Left hindlimb (tissue), 1 donor: ENCODE measurements around the gene SEMA4A.
A peak's percentile ranks its signal among the peaks of the same experiment; 100 is the strongest.
"Not testable (repeated sequence)": the region's sequence is repeated elsewhere in the genome, so short reads cannot be mapped to it uniquely, and the experiment has no call there.

Source experiments
- DNase-seq: peaks from one replicate; pipeline ENCODE4 v3.0.0-alpha.2; 2018

Gene SEMA4A

DNA sequence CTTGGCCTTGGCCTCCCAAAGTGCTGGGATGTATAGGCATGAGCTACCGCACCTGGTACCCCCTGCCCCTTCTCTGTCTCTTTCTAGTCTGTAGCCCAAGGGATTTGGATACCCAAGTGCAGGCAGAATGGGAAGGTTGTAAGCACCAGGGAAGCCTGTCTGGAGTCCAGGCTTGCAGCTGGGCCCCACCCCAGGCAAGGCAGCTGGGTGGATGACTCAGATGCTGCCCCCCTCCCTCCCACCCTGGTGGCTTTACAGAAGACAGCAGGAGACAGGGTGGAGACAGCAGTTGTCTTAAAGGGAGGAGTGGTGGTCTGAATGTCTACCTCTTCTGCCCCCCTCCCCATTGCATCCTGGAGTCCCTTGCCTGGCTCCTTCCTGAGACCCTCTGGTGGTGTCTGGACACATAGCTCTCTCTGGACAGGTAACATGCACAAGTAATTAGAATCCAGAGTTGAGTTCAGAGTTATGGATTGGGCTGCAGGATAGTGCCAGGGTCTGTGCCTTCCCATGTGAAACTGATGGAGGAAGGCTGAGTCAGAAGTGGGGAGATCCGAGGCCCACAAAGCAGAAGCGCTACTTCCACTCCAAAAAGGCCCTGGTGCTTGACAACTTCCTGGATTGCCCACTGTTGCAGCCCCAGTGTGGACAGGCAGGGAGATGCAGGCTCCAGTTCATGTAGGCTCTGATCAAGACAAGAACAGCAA is 33.7 kb upstream of the SEMA4A start:
- peak; percentile 80 for DNase-seq

DNA sequence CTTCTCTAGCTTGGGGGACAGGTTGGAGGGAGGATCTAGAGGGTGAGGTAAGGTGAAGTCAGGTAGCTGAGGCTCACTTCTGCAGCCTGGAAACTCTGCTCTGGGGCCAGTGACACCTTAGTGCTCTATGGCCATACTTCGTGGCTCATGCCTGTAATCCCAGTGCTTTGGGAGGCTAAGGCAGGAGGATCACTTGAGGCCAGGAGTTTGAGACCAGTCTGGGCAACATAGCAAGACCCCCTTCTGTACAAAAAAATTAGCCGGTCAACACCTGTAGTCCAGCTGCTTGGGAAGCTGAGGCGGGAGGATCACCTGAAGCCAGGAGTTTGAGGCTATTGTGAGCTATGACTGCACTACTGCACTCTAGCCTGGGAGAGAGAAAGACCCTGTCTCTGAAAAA is 33.1 kb upstream of the SEMA4A start:
- no peak for DNase-seq

DNA sequence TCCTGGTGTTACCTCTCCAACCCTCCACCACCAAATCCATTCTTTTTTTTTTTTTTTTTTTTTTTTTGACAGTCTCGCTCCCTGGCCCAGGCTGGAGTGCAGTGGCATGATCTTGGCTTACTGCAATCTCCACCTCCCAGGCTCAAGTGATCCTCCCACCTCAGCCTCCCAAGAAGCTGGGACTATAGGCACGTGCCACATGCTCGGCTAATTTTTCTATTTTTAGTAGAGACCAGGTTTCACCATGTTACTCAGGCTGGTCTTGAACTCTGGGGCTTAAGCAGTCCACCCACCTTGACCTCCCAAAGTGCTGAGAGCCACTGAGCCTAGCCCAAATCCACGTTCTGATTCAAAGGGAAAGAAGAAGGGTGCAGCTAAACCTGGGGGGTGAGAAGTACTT is 32.4 kb upstream of the SEMA4A start:
- DNase-seq, result not testable (repeated sequence)

DNA sequence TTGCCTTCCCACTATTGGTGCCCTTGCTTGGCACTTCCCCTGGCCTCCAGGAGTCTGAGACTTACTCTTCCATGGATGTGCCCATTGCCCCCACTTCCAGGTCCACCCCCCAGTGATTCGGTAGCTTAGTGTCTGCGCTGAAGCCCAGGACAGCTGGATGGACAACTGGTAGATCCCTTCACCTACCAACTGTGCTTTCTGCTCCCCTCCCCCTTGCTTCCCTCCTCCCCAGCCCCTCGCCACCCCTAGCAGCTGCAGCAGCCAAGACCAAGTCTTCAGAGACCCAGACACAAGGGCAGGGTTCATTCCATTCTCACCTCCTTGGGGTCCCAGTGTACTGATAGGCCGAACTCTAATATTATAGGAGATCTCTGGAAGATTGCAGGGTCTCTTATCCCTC is 31.9 kb upstream of the SEMA4A start:
- peak; percentile 56 for DNase-seq

DNA sequence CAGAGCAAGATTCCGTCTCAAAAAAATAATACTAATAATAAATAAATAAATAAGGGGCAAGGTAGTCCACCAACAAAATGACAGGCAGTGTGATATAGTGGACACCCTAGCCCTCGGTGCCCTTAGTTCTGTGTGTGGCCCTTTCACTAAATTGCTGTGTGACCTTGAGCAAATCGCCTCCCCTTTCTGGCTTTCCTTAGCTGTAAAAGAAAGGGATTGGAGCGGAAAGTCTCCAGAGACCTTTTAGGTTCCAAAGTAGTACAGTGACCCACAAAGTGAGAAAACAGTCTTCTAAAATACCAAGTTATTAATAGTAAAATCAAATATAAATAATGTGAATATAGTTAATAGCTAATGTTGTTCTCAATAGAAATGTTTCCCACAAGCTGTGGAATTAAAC is 31.3 kb upstream of the SEMA4A start:
- no peak for DNase-seq

DNA sequence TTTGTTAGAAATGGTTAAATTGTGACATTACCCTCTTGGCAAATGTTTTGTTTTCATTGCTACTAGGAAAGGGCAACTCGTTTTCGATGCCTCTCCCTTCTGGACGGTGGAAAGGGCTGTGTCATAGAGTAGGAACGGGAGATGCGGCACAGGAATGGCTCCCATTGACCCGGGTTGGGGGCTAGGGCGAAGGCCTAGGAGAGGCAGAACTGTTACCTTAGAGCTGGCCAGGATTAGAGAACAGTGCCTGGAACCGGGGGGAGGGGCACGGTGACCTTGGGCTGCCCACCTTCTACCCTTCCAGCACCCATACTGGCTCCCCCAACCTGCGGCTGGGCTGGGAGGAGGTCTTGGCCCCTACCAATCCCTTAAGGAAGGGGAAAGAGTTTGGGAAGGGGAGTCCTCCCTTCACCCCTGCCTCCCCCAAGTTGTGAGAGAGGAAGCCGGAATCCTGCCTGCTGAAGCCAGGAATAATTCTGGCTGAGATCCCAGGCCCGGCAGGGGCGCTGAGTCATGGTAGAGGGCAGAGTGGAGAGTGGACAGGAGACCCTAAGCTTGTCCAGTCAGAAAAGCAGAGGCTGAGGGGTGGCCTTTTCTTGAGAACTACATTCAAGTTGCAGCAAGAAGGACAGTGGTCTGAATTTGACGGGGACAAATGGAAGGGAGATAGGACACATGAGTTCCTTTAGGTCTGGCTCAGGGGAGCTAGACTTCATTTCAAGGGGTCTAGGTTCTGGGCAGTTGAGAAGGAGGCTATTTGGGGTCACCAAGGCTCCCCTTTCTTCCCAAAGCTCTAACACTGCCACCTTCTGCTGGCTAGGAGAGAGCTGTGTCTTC is 30.6 kb upstream of the SEMA4A start:
- peak; percentile 85 for DNase-seq

DNA sequence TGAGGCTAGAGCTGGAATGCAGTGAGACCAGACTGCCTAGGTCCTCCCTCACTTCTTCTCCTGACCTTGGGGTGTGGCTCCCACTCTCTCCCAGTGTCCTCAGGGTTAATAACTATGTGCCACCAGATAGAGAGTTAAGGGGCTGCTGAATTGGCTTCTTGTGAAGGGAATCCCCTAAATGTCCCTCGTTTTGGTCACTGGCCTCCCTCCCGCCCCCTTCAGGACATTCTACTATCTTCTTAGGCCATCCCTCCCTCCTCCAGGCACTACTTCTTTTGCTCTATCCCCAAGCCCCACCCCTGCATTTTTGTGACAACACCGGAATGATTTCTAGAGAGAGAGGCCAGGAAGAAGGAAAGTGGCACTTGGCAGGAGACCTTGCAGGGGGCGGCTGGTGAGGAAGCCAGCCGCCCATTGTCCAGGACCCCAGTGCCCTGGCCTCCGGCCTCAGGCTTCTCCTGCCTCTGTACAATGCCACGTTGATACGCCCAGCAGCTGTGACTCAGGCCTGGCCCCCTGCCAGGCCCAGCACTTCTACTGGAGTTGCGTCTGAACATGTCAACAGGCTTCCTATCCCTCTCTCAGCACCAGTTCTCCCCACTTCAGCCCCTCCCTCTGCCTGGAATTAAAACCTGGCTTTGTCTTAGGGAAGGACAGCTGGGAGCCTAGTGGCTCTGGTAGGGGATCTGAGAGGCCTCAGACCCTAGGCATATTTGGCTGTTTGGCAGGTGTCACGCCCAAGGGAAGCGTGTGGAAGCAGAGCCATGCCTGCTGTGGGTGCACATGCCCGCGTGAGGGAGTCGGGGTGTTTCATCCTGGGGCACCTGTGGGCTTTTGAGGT is 29.8 kb upstream of the SEMA4A start:
- peak; percentile 94 for DNase-seq

DNA sequence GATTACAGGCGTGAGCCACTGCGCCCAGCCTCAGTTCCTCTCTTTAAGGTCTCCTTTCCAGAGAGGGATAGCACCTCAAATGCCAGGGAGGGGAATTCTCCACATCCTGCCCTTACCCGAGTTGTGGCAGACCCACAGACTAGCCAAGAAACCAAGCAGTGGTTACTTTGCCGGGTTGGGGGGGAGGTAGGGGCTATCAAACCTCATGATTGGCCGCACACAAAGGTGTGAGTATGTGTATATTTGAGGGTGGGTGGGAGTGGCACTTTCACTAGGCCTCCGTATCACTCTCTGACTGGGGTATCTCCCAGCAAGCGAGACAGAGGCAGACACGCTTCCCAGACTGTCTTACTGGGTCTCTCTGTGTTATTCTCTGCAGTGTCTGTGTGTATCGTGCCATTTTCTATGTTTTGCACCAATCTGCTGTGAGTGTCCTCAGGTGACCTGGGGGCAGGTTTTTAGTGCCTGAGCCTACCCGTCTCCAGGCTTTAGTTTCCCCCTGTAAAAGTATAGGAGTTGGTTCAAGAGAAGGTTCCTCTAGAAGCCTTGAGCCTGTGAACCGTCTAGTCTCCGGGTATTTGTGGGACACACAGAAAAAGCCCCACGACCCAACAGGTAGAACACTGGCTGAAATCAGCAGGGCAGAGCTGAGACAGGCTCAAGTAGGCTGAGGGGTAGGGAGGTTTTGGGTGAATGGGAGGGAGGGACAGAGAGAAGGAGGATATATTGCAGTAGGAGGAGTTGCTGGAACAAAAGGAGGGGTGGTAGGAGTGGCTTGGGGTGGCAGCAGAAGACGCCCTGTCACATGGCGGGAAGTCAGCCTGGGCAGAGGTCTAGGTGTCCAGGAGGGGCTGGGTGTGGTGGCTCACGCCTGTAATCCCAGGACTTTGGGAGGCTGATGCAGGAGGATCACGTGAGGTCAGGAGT is 28.6 kb upstream of the SEMA4A start:
- DNase-seq, result no peak

DNA sequence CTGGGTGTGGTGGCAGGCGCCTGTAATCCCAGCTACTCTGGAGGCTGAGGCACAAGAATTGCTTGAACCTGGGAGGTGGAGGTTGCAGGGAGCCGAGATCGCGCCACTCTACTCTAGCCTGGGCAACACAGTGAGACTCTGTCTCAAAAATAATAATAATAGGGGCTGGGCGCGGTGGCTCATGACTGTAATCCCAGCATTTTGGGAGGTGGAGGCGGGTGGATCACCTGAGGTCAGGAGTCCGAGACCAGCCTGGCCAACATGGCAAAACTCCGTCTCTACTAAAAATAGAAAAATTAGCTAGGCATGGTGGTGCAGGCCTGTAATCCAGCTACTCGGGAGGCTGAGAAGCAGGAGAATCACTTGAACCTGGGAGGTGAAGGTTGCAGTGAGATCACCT is 27.8 kb upstream of the SEMA4A start:
- not testable (repeated sequence) for DNase-seq

DNA sequence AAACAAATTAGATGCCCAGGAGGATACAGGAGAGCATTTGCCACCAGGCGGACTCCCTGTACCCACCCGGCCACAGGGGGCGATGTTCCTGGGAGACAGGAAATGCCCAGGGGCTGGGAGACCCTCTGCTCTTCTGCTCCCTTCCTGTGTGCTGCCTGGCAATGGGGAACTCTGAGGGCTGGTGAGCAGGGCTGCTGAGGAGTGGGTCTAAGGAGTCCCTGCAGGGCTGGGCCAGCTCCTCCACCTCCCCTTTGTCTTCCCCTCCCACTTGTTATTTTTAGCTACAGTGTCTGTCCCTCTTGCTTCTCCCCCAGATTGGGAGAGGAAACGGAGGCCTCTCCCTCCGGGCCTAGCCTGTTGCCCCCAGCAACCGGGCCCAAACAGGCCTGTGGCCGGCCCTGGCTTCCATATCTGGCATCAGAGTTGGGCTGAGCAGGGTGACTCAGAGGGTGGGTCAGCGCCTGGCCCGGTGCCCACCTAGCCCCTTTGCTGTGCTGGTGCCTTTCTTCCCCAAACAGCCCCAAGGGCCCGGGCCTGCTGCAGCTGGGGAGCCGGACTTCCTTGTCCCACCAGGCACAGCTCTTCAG is 27.2 kb upstream of the SEMA4A start:
- DNase-seq, result peak; percentile 93

DNA sequence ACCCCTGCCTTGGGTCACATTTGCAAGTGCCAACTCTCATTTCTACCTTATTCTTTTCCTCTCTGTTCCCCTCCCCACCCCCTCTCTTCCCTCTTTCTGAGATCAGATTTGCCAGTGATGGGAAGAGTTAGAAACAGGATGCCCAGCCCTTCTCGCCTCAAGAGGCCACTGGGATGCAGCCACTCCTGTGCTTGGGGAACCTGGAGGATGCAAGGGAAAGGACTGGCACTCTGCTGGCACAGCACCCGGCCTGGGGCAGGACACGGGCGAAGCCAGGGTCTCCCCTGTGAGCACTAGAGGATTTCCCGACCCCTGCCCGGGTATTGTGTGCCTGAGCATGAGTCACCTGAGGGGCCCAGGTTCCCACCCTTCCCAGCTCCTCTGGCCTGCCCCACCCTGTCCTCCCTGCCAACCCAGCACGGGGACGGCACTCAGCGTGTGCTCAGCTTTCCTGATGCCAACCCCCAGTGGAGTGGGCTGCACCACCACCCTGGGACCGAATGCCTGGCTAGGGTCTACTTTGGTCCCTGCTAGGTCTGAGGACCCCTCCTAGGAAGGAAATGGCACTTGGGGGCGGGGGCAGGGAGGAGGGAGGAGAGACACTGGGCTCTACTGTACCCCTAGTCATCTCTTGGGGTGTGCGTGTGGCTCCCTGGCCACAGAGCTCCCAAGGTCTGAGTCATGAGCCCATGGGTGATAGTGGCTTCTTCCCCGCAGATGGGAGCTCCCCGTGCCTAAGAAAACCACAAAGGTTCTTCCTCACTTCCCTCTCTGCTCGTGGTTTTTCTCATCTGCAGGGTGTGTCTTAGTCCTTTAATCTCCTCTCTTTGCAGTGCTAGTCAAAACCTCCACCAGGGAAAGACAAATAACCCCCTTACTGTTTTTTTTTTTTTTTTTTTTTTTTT is 26.5 kb upstream of the SEMA4A start:
- no peak for DNase-seq

DNA sequence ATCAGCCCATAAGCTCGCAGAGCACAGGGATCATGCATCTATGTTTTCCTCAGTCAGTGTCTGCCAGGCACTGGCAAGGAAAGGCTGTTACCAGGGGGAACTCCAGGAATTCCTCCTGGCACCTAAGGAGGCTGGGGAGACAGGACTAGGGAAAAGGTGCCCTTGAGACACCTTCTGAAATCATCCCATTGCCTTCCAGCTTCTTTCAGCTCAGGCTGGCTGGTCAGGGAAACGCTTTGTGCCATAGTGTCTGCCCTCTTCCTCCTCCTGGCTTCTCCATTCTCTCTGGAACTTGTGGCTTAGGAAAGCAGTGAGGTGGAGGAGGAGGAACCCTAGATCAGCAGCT is 25.1 kb upstream of the SEMA4A start:
- DNase-seq, result no peak

DNA sequence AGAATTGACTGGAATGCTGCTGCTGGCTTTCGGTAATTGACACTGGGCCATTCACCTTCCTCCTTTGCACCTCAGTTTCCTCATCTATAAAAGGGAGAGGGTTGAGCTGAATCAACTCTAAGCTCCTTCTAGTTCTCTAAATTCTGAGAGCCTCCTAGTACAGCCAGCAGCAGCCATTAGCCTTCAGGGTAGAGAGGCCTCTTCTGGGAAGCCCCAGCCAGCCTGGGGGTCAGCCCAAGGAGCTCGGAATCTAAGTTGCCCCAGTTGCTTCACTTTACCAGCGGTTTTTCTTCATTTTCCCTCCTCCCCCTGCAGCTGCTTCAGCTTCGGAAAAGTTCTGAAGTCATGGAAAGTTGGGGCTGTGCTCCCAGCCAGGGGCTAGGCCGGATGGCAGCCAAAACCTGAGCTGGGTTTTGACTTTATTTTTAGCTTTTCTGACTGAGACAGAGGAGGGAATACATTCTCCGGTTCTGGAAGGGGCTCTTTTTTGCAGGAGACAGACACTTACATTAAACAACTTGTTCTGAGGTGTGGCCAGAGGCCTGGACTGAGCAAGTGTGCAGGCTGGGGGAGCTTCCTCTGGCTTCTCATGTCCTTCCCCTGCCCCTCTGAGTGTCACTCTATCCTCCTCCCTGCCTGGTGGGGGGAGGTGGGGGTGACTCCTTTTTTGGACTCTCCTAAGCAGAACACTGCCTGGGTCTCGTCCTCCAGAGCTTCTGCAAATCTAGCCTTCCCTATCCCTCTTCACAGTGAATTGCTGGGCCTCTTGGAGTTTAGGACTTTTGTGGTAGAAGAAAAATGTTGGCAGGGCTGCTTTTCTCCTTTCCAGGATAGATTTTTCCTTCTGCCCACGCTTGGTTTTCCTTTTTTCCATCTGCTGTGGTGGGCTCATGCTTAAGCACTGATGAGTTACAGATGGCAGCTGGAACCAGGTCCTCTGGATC is 24.5 kb upstream of the SEMA4A start:
- DNase-seq, result peak; percentile 94

DNA sequence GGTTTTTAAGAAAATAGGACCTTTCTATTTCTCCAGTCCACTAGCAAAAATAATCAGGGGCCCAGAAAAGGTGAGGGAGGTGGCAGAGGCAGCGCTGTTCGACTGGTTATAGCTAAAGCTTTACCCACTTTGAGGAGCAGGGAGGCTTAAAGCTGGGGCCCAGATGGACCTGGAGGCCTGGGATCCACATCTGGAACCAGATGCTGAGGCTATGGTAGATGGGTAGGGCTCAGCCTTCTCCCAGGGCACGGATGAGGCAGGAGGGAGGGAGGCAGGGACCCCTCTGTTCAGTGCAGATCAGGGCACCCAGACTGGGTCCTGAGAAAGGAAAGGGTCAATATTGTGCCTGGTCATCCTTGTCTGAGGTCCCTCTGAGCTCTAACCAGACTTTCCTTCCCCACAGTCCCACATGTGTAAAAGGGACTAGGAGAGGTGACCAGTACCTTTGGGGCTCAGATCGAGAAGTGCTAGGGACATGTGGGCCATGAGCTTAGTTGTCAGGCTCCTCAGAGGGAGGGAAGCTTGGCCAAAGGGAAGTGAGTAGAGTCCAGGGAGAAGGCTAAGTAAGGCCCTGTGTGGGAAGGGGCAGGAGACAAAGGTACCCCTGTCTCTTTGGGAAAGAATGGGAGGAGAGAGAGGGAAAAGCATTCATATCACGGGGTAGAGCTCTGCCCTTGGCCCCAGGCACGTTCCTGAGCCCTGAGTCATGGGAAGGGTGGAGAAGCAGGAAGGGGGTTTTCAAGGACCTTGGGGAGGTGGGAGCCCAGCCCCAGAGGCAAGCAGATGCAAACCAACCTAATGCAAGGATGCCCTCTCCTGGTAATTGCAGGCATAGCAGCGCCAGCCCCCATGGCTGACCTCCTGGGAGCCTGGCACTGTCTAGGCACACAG is 23.5 kb upstream of the SEMA4A start:
- DNase-seq, result peak; percentile 91

DNA sequence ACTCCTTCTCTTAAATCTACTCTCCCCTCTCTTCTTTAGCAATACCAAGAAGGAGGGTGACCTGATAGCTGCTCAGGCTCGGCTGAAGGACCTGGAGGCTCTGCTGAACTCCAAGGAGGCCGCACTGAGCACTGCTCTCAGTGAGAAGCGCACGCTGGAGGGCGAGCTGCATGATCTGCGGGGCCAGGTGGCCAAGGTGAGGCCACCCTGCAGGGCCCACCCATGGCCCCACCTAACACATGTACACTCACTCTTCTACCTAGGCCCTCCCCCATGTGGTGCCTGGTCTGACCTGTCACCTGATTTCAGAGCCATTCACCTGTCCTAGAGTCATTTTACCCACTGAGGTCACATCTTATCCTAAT is 22.8 kb upstream of the SEMA4A start:
- no peak for DNase-seq

DNA sequence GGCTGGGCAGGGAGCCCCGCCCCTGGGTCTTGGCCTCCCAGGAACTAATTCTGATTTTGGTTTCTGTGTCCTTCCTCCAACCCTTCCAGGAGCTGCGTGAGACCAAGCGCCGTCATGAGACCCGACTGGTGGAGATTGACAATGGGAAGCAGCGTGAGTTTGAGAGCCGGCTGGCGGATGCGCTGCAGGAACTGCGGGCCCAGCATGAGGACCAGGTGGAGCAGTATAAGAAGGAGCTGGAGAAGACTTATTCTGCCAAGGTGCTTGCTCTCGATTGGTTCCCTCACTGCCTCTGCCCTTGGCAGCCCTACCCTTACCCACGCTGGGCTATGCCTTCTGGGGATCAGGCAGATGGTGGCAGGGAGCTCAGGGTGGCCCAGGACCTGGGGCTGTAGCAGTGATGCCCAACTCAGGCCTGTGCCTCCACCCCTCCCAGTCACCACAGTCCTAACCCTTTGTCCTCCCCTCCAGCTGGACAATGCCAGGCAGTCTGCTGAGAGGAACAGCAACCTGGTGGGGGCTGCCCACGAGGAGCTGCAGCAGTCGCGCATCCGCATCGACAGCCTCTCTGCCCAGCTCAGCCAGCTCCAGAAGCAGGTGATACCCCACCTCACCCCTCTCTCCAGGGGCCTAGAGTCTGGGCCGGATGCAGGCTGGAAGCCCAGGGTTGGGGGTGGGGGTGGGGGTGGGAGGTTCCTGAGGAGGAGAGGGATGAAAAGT is 18.5 kb upstream of the SEMA4A start:
- peak; percentile 28 for DNase-seq

DNA sequence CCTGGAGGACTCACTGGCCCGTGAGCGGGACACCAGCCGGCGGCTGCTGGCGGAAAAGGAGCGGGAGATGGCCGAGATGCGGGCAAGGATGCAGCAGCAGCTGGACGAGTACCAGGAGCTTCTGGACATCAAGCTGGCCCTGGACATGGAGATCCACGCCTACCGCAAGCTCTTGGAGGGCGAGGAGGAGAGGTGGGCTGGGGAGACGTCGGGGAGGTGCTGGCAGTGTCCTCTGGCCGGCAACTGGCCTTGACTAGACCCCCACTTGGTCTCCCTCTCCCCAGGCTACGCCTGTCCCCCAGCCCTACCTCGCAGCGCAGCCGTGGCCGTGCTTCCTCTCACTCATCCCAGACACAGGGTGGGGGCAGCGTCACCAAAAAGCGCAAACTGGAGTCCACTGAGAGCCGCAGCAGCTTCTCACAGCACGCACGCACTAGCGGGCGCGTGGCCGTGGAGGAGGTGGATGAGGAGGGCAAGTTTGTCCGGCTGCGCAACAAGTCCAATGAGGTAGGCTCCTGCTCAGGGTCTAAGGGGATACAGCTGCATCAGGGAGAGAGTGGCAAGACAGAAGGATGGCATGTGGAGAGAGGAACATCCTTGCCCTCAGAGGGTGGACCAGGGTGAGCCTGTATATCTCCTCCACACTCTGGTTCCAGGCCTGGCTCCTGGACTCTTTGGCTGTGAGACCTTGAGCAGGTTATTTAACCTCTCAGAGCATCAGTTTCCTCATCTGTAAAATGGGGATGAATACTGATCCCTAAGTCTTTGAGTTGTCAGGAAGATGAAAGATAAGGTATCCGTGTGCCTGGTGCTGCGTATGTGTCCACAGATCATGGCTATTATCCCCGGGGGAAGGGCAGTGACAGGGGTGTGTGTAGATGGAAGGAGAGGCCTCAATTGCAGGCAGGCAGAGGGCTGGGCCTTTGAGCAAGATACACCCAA is 17.2 kb upstream of the SEMA4A start:
- DNase-seq, result peak; percentile 37
